Measurements from ENCODE around the gene CDH8.

Gene CDH8

GRCh38 chr16:61653544-61653943 lies 382.7 kb downstream of the CDH8 start:
- no peak for DNase-seq
- H3K27ac ChIP-seq = no peak overlapping the region
- H3K4me3 ChIP-seq (ENCODE audit: low read depth, low read length) = no peak overlapping the region
- peaks cover 64% of the 10 kb centered on the region for H3K27me3 ChIP-seq (ENCODE audit: insufficient read depth, low read depth, severe bottlenecking)
- no peaks in the 10 kb centered on the region for H3K36me3 ChIP-seq
- no peaks in the 10 kb centered on the region for H3K9me3 ChIP-seq (ENCODE audit: severe bottlenecking)
- TF ChIP-seq CTCF (IDR thresholded peaks at IDR 0.05; ENCODE audit: low read depth, low read length) = no peak

GRCh38 chr16:61645561-61645960 lies 390.7 kb downstream of the CDH8 start:
- Histone ChIP-seq H3K4me3 (ENCODE audit: low read depth, low read length) (no peak overlapping the region), H3K27ac (no peak overlapping the region), H3K36me3 (no peaks in the 10 kb centered on the region), H3K9me3 (ENCODE audit: severe bottlenecking) (no peaks in the 10 kb centered on the region), H3K27me3 (ENCODE audit: insufficient read depth, low read depth, severe bottlenecking) (peaks cover 19% of the 10 kb centered on the region)
- TF ChIP-seq CTCF (IDR thresholded peaks at IDR 0.05; ENCODE audit: low read depth, low read length) = no peak
- DNase-seq = no peak

GRCh38 chr16:61644736-61645135 lies 391.5 kb downstream of the CDH8 start:
- no peak overlapping the region for H3K4me3 ChIP-seq (ENCODE audit: low read depth, low read length)
- peaks cover 11% of the 10 kb centered on the region for H3K27me3 ChIP-seq (ENCODE audit: insufficient read depth, low read depth, severe bottlenecking)
- no peaks in the 10 kb centered on the region for H3K36me3 ChIP-seq
- no peak for TF ChIP-seq CTCF (IDR thresholded peaks at IDR 0.05; ENCODE audit: low read depth, low read length)
- no peak for DNase-seq
- H3K27ac ChIP-seq = no peak overlapping the region
- H3K9me3 ChIP-seq (ENCODE audit: severe bottlenecking) = no peaks in the 10 kb centered on the region

- no peak for TF ChIP-seq CTCF (IDR thresholded peaks at IDR 0.05; ENCODE audit: low read depth, low read length)
- no peak overlapping the region for H3K4me3 ChIP-seq (ENCODE audit: low read depth, low read length)
- peaks cover 18% of the 10 kb centered on the region for H3K27me3 ChIP-seq (ENCODE audit: insufficient read depth, low read depth, severe bottlenecking)
- no peak for DNase-seq
- H3K36me3 ChIP-seq = no peaks in the 10 kb centered on the region
- no peaks in the 10 kb centered on the region for H3K9me3 ChIP-seq (ENCODE audit: severe bottlenecking)
- no peak overlapping the region for H3K27ac ChIP-seq
Measured at GRCh38 chr16:61617219-61617783, 418.9 kb downstream of the CDH8 start.

- Histone ChIP-seq H3K4me3 (ENCODE audit: low read depth, low read length) (no peak overlapping the region), H3K36me3 (no peaks in the 10 kb centered on the region), H3K27ac (no peak overlapping the region), H3K27me3 (ENCODE audit: insufficient read depth, low read depth, severe bottlenecking) (peaks cover 23% of the 10 kb centered on the region), H3K9me3 (ENCODE audit: severe bottlenecking) (no peaks in the 10 kb centered on the region)
- no peak for TF ChIP-seq CTCF (IDR thresholded peaks at IDR 0.05; ENCODE audit: low read depth, low read length)
- DNase-seq = no peak
Measured at GRCh38 chr16:61616088-61616487, 420.1 kb downstream of the CDH8 start.

GRCh38 chr16:61611847-61612491 lies 424.3 kb downstream of the CDH8 start:
- no peak for TF ChIP-seq CTCF (IDR thresholded peaks at IDR 0.05; ENCODE audit: low read depth, low read length)
- Histone ChIP-seq H3K9me3 (ENCODE audit: severe bottlenecking) (no peaks in the 10 kb centered on the region), H3K27me3 (ENCODE audit: insufficient read depth, low read depth, severe bottlenecking) (peaks cover 28% of the 10 kb centered on the region), H3K36me3 (no peaks in the 10 kb centered on the region), H3K4me3 (ENCODE audit: low read depth, low read length) (no peak overlapping the region), H3K27ac (no peak overlapping the region)
- no peak for DNase-seq
